Measurements from ENCODE around the gene GJE1.
"Not testable (repeated sequence)": the region's sequence is repeated elsewhere in the genome, so short reads cannot be mapped to it uniquely, and the experiment has no call there.

GJE1 gene, protein sequence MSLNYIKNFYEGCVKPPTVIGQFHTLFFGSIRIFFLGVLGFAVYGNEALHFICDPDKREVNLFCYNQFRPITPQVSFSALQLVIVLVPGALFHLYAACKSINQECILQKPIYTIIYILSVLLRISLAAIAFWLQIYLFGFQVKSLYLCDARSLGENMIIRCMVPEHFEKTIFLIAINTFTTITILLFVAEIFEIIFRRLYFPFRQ

DNA sequence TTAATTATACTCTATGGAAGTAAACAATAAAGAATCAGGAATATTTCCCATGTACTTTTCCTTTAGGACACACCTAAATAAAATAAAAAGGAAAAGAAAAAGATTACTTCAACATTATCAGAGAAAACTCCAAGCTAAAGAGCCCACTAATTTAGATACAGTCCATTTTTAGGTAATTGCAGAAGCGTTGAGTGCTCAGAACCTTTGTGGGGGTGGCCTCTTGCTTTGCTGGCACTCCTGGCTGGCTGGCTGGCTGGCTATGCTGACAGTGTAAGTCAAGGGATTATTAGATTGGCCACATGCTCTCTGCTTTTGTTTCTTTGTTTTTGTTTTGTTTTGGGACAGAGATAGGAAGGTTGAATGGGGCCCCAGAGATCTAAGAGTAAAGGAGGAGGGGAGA, at the start of gene GJE1:
Gene GJE1 (plus strand): TSS at position 301 of the 400 bp plus-strand sequence. CDS start 234 bp downstream, outside the sequence.
- DNase-seq, result no peak

- DNase-seq, result no peak
Observed at GRCh38 chr6:142087950-142088857, 44.5 kb upstream of the GJE1 start.

- no peak for DNase-seq
Observed at GRCh38 chr6:142088858-142089216, 43.9 kb upstream of the GJE1 start.

GRCh38 chr6:142104820-142105219, 27.9 kb upstream of the GJE1 start:
- DNase-seq, result not testable (repeated sequence)

- DNase-seq, result not testable (repeated sequence)
Observed at GRCh38 chr6:142110820-142111219, 21.9 kb upstream of the GJE1 start.

- peak; percentile 71 for DNase-seq
Observed at GRCh38 chr6:142112451-142113061, 20.2 kb upstream of the GJE1 start.

- no peak for DNase-seq
Observed at GRCh38 chr6:142117366-142117765, 15.4 kb upstream of the GJE1 start.

DNA sequence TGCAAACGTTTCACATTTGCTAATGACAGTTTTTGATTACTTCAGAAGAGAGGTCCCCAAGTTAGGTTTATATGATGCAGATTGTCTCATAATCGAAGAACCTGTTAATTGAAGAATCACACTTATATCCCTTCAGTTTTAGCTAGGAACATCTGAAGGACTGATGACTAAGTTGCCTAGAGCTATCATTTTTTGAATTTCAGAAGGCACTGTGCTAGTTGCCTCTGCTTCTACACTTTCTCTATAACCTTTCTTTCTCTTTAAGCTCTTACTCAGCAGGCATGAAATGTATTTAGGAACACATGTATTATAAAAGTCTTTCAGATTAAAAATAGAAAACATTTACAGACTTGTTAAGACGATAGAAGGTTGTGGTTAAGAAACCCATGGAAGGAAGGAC, 14.4 kb upstream of the GJE1 start:
- no peak for DNase-seq

GRCh38 chr6:142118925-142119324, 13.8 kb upstream of the GJE1 start:
- no peak for DNase-seq

DNA sequence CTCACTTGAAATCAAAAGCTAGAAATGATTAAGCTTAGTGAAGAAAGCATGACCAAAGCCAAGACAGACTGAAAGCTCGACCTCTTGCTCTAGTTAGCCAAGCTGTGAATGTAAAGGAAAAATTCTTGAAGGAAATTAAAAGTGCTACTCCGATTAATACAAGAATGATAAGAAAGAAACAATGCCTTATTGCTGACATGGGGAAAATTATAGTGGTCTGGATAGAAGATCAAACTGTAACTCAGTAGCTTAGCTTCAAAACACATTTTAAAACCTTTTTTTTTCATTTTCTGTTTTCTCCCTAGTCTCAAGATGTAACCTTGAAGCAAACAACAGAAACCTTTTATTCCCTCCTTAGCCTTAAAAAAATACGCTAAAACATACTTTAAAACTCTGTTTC, 11.4 kb upstream of the GJE1 start:
- DNase-seq, result no peak

GRCh38 chr6:142130814-142131213, 1.9 kb upstream of the GJE1 start:
- DNase-seq, result no peak

DNA sequence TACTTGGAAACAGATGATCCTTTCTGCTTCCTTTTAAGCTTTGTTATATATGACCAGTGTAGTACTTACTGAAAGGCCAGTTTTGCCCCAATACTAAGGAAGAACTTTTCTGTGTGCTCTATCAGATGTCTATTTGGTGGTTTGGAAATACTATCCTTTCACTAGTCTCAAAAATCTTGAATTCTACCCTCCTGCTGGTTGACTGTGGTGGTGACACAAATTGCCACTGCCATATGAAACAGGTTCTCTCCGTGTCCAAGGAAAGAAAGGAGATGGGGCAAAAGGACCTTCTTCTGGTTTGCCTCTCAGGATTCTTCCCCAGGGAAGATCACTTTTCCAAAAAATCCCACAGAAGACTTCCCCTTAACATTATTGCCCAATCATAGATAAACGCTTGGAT, 6.2 kb downstream of the GJE1 start:
- no peak for DNase-seq

- not testable (repeated sequence) for DNase-seq
Observed at GRCh38 chr6:142141531-142141930, 8.8 kb downstream of the GJE1 start.

GRCh38 chr6:142146828-142147662, 14.3 kb downstream of the GJE1 start, which contains the start of the genes NMBR and VTA1:
TSS of gene NMBR (minus strand) at chr6:142147122. CDS start at chr6:142088658, 58,464 bp downstream.
TSS of gene VTA1 (plus strand) at chr6:142147263. CDS start at chr6:142147288, 25 bp downstream.
- DNase-seq, result peak; percentile 96

GRCh38 chr6:142152746-142153145, 20.0 kb downstream of the GJE1 start:
- DNase-seq, result no peak

- DNase-seq, result no peak
Observed at GRCh38 chr6:142153196-142153595, 20.5 kb downstream of the GJE1 start.

GRCh38 chr6:142154336-142154735, 21.6 kb downstream of the GJE1 start:
- no peak for DNase-seq

- no peak for DNase-seq
Observed at GRCh38 chr6:142155091-142155490, 22.4 kb downstream of the GJE1 start.

GRCh38 chr6:142155895-142156757, 23.4 kb downstream of the GJE1 start:
- DNase-seq, result no peak

- DNase-seq, result not testable (repeated sequence)
Observed at GRCh38 chr6:142156758-142157068, 24.0 kb downstream of the GJE1 start.

DNA sequence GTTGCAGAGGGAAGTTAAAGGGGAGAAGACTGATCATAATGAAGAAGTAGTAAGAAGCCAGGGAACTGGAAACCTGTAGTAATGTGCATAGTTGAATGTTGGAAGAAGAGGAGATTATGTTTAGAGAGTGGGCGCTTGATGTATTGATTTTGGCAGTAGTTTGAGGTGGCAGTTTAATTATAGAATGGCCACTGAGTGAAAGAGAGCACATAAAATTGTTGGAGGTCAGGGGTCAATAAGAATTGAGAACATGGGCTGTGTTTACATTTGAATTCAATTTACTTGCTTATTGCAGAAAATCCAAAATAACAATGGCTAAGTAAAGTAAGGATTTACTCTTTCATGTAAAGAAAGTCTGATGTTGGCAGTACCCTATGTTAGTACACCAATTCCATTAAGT, 30.1 kb downstream of the GJE1 start:
- DNase-seq, result no peak

GRCh38 chr6:142165227-142165626, 32.5 kb downstream of the GJE1 start:
- no peak for DNase-seq
